GM18858 (cell line): ENCODE results near the gene MPG.
"Not testable (repeated sequence)": the region's sequence is repeated elsewhere in the genome, so short reads cannot be mapped to it uniquely, and the experiment has no call there.

Source experiments
- ATAC-seq: cut with Tn5 transposase; IDR thresholded peaks from one replicate; pipeline ENCODE4 v1.9.1; 2021; ENCODE audit not compliant: unreplicated experiment

The MPG gene

GRCh38 chr16:77807-78443, at the start of gene MPG:
Gene MPG (plus strand): TSS chr16:78225. CDS start chr16:78310, 85 bp downstream.
- peak; percentile 55 for ATAC-seq

GRCh38 chr16:30627-31026, 47.4 kb upstream of the MPG start:
- not testable (repeated sequence) for ATAC-seq

DNA sequence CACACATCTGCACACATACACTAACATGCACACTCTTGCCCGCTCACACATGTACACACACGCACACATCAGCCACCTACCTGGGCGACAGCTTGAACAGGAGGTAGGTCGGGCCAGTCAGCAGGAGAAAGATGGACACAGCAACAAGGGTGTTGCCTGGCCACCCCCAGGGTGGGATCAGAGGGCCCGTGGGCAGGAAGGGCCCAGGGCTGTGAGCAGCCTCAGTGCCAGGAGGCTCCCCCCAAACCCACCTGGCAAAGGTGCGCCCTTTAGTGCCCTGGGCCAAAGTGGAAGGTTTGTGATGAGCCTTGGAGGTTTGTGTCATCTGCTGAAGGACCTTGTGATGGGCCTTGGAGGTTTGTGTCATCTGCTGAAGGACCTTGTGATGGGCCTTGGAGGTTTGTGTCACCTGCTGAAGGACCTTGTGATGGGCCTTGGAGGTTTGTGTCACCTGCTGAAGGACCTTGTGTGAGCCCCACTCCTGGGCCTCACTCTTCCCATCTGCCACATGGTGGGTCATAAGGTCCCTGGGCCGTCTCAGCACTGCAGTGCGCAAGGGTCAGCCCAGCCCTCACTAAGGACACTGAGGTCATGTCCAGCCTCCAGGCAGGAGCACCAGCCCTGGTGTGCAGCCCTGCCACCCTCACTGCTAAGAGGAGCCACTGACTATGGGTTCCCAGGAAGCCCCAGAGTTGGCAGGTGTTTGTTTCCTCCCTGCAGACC, 44.7 kb upstream of the MPG start:
- ATAC-seq = not testable (repeated sequence)

GRCh38 chr16:33877-34647, 44.0 kb upstream of the MPG start:
- no peak for ATAC-seq

DNA sequence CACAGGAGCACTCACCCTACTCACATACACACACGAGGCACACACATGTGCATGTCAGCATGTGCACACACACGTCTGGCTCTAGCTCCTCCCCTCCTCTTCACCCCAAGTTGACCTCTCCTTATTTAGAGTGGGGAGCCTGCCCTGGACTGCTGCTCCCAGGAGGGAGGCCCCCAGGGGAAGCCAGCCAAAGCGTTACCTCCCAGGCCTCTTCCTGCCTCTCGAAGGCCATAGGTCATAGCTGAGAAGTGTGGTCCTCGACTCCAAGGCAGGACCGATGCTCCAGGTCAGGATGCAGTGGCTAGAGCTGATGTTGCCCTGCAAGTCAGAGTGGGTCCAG, 43.4 kb upstream of the MPG start:
- ATAC-seq = no peak

DNA sequence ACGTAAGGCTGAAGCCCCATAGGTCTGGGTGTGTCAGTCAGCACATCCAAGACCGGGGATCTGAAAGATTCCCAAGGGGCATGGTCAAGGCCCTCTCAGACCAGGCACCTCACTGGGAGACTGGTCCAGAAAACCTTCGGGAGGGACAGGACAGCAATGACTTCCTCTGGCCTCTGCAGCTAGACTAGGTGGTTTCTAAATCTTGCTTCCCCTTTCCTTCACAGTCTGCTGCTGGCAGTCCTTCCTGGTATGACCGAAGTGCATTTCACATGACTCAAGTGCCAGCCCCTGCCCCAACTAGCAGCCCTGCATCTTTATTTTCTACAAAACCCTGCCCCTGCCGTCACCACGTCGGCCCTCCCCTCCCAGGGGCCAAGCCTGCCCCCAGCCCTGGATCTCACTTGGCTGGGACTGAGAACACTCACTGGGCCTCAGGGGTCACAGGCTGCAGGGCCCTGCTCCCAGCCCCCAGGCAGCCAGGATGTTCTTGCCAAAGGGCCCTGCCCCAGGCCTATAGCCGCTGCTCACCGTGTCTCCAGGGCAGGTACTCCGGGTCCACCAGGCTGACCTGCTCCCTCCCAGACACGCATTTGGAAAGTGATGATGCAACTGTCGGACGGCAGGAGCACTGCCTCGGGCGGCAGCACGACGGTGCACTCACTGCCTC, 42.9 kb upstream of the MPG start:
- no peak for ATAC-seq

DNA sequence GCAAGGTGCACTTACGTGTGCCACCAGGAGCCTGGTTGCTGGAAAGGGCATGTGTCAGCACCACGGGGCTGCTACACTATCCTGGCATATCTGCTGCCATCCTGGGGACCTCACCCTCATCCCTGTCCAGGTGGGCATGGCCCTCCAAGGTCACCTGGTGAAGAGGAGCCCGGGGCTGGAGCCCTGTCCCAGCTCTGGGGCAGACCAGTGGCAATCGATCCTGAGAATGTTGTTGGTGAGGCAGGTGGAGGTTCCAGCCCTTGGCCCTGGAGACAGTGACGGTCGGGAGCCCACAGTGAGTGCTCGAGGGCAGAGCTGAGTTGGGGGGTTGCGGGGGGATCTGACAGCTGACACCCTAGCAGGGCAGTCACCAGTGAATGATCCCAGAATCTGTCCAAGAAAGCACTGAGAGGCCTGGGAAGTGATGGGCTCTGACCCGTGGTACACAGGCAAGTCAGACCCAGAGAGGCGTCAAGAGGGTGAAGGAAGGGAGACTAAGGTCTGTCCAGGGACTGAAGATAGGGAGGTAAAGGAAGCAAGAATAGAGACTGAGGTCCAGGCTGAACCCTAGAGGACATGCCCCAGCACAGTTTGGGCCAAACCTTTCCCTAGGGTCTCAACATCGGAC, 42.2 kb upstream of the MPG start:
- no peak for ATAC-seq

DNA sequence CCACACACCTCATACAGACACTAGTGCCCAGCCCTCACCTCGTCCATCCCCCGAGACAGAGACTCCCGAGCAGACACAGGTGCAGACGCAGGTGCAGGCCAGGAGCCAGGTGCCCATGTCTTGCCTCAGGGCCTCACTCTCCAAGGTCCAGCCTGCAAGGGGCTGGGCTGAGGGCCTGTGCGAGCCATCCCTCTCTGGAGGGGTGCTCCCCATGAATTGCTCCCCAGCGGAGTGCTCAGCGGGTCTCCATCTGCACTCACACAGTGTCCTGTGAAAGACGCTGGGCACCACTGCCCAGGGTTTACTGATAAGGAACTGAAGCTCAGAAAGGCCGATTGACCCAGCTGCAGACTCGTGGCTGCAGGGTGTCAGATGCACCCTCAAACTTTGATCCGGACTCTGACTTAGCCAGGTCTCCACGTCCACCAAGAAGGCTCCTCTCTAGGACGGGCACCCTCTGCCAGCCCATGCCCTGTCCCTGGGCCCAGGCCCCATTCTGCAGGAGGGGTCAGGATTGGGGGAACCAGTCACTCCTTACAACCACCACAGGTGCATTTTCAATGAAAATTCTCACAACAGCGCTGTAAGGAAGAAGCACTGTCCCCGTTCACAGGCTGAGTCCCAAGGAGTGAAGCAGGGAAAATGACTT, 41.6 kb upstream of the MPG start:
- ATAC-seq = no peak

- no peak for ATAC-seq
Observed at GRCh38 chr16:37511-37910, 40.5 kb upstream of the MPG start.

DNA sequence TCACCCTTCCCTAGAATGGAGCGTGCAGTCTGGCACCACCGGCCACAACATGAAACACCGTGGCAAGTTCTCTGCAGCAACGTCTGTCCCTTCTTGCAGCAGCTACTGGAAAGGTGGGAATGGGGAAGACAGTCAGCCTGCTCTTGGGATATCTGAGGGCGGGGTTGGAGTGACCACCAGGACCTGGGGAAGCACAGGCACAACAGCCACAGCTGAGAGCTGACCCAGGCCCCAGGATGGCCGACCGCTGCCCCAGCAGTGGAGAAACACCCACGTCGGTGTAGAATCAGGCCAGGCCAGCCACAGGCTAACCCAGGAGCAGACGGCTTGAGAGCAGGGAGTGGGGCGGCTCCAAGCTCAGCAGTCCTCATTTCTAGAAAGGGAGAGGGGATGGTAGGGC, 39.8 kb upstream of the MPG start:
- ATAC-seq = not testable (repeated sequence)

DNA sequence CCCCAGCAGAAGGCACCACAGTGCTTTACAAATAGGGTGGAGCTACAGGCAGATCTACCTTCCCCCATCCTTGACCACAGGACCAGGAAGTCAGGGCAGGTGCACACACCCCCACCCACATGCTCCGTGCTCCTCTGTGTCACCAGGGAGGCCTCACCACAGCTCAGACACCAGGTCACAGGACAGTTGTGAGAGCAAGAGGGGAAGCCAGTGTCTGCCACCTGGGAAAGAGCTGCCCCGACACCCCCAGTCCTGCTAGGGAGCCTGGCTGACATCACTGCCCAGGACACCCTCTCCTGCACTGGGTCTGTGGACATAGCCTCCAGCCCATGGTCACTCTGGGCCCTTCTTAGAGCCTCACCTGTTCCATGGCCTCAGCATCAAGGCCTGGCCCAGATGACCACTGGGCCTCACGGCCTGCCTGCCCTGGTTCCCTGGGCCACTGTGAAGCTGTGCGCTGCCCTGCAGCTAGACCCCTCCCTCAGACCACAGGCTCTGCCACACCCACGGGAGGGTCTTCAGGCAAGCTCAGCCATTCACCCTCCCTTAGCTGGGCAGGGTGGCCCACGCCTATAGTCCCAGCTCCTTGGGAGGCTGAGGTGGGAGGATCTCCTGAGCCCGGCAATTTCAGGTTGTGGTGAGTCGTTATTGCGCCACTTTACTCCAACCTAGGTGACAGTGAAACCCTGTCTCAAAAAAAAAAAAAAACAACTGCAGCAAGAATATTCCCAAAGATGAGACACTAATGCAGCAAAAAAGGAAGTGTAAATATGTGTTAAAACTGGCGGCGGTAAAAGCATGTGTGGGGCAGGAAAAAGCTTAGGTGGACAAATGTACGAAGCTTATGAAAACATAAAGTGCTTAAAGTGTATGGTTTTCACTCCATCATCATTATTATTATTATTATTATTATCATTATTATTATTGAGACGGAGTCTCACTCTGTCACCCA, 38.8 kb upstream of the MPG start:
- no peak for ATAC-seq

DNA sequence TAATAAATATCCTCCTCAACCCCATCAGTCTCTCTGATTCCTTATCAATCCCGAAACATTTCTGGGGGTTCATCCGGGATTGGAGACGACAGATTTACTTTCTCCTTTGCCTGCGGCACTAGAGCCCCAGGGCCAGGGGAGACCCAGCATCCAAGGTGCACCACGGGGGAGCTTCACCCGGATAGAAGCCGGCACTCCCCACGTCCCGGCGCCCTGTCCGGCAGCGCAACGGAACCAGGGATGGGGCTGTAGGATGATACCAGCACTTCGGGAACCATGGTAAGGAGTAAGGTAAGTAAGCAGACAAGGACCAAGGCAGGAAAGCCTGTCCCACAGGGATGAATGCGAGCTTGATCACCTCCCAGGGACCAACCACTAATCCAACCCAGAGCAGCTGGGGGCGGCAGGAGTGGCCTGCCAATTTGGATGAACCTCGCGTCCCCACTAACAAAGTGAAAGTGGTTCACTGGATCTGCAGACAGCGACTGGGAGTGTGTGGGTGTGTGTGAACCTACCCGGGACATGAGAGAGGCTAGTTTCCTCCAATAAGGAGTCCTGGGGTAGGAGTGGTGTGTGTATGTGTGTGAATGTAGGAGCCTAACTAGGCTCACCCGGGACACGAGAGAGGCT, 36.5 kb upstream of the MPG start:
- no peak for ATAC-seq

DNA sequence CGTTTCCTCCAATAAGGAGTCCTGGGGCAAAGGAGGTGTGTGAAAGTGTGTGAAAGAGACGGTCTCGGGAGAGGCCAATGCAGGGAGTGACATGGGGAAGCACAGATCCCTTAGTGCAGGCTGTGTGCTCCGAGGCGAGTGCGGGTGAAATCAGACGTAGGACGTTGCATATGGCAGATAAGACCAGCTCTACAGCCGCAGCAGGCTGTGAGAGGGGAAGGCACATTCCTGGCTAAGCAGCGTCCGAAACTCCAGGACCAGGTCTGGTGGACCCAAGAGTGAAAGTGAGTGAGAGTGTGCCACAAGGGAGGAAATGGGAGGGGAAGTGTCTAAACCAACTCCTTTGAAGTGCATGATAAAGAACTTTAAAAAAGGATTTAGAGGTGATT, 36.0 kb upstream of the MPG start:
- no peak for ATAC-seq

DNA sequence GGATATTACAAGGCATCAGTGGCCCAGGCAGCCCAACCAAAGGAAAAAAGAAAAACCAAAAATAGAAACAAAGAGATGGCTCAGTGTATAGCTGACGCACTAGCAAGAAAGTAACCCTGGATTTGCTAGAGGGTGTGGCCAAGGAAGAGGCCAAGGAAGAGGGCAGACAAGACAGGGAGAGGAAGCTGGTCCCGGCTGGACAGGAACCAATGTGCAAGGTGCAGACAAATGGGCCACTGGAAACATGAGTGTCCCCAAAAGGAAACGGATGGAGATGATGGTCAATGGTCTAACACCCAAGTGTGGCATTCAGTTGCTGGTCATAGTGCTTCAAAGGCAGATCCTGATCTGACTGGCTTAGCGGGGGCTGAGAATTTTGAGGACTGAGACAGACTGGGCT, 35.3 kb upstream of the MPG start:
- ATAC-seq = no peak

DNA sequence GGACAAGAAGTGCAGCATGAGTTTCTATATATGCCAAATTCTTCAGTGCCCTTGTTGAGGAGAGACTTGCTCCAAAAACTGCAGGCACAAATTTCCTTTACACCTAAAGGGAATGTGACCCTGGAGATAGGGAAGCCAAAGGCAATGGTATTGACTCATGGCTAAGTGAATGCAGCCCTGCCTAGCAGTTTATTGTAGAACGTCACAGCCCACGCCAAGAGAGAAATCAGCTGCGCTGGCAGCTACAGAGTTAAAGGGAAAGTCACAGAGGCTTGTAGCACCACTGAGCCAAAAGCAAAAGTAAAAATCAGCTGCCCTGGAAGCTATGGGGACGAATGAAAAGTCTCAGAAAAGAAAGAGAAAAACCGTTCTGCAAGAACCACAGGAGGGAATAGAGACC, 34.7 kb upstream of the MPG start:
- ATAC-seq = no peak

DNA sequence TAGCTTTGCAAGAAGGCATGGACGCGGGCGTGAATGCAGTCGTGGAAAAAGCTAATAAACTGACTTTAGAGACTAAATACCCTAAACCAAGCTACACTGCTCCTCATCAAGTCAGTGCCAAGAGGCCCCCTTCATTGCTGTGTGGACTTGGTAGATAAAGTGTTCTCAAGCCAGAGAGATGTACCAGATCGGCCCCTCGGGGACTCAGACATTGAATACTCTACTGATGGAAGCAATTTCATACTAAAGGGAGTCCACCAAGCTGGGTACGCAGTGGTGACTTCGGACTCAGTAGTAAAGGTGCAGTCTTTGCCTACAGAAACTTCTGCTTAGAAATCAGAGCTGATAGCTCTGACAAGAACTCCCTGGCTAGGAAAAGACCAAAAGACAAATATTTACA, 33.4 kb upstream of the MPG start:
- no peak for ATAC-seq

DNA sequence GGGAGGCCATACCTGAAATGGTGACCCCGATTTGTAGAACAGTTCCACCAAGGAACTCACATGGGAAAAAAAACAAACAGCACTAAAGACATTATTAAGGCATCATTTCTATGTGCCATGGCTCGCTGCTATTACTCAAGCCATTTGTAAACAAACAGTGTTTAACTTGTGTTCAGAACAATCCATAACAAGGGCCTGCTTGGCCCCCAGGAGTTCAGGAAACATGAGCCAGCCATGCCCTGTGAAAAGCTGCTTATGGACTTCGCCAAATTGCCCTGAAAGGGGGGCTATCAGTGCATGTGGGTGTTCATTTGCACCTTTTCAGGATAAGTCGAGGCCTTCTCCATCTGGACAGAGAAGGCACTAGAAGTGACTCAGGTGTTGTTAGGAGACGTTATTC, 32.6 kb upstream of the MPG start:
- no peak for ATAC-seq

DNA sequence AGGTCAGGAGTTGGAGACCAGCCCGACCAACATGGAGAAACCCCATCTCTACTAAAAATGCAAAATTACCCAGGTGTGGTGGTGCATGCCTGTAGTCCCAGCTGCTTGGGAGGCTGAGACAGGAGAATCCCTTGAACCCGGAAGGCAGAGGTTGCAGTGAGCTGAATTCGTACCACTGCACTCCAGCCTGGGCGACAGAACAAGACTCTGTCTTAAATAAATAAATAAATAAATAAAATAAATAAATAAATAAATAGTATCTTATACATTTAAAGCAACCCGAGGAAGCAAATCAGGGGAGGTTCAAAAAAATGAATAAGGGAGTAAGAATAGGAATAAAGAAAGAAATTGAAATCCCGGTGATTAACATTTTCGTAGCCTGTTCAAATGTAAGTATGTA, 31.5 kb upstream of the MPG start:
- not testable (repeated sequence) for ATAC-seq

GRCh38 chr16:47234-47633, 30.8 kb upstream of the MPG start:
- no peak for ATAC-seq
